GM21528 (cell line): ENCODE data around the gene PLAGL1.

Experiments used
- ATAC-seq: cut with Tn5 transposase; IDR thresholded peaks from one replicate; pipeline ENCODE4 v1.9.1; 2021; ENCODE audit warnings: mild to moderate bottlenecking, moderate library complexity; ENCODE audit not compliant: unreplicated experiment, low FRiP score

The PLAGL1 gene

GRCh38 chr6:143967706-143968376 lies 40.2 kb downstream of the PLAGL1 start:
- ATAC-seq, result no peak

GRCh38 chr6:143966312-143966711 lies 41.7 kb downstream of the PLAGL1 start:
- no peak for ATAC-seq

GRCh38 chr6:143965503-143966171 lies 42.4 kb downstream of the PLAGL1 start:
- no peak for ATAC-seq

GRCh38 chr6:143964674-143965081 lies 43.4 kb downstream of the PLAGL1 start:
- no peak for ATAC-seq

- no peak for ATAC-seq
These were observed 44.7 kb downstream of the PLAGL1 start for GRCh38 chr6:143963158-143963919.

- no peak for ATAC-seq
These were observed 45.9 kb downstream of the PLAGL1 start for GRCh38 chr6:143961886-143962878.

GRCh38 chr6:143961066-143961465 lies 47.0 kb downstream of the PLAGL1 start:
- ATAC-seq, result no peak

GRCh38 chr6:143959927-143960326 lies 48.1 kb downstream of the PLAGL1 start:
- no peak for ATAC-seq

- ATAC-seq, result no peak
These were observed 49.1 kb downstream of the PLAGL1 start for GRCh38 chr6:143958839-143959399.

- no peak for ATAC-seq
These were observed 50.3 kb downstream of the PLAGL1 start for GRCh38 chr6:143957679-143958274.

- no peak for ATAC-seq
These were observed 52.1 kb downstream of the PLAGL1 start for GRCh38 chr6:143955971-143956370.

- no peak for ATAC-seq
These were observed 54.1 kb downstream of the PLAGL1 start for GRCh38 chr6:143953922-143954321.

GRCh38 chr6:143952947-143953701 lies 54.9 kb downstream of the PLAGL1 start:
- no peak for ATAC-seq

GRCh38 chr6:143952060-143952778 lies 55.8 kb downstream of the PLAGL1 start:
- ATAC-seq, result no peak

- no peak for ATAC-seq
These were observed 57.2 kb downstream of the PLAGL1 start for GRCh38 chr6:143950875-143951274.

- ATAC-seq, result no peak
These were observed 58.1 kb downstream of the PLAGL1 start for GRCh38 chr6:143949962-143950361.

GRCh38 chr6:143949535-143949934 lies 58.5 kb downstream of the PLAGL1 start:
- ATAC-seq, result no peak

- no peak for ATAC-seq
These were observed 59.9 kb downstream of the PLAGL1 start for GRCh38 chr6:143948208-143948607.
